Stimulated activated memory B cell treated with anti-CD40 and anti-IgM and Interleukin-4, amounts not matched to agents 10 μg/mL and 1 μg/mL and 100 μg/mL, for 72 hours (primary cell): Measurements from ENCODE around the gene CGNL1.

Source experiments
- ATAC-seq: fragments of 150-1000 bp; cut with Tn5 transposase; 2 replicates; pipeline ENCODE4 v1.10.0; 2021
- H3K27ac Mint-ChIP-seq: one replicate; pipeline ENCODE4 v1.8.0; 2022; ENCODE audit warnings: mild to moderate bottlenecking, mixed read lengths
- H3K27me3 Mint-ChIP-seq: one replicate; pipeline ENCODE4 v1.8.0; 2022; ENCODE audit warnings: mixed read lengths
- H3K36me3 Mint-ChIP-seq: one replicate; pipeline ENCODE4 v1.8.0; 2022; ENCODE audit warnings: mixed read lengths
- H3K4me1 Mint-ChIP-seq: one replicate; pipeline ENCODE4 v1.8.0; 2022; ENCODE audit warnings: mixed read lengths
- H3K4me3 Mint-ChIP-seq: one replicate; pipeline ENCODE4 v1.8.0; 2022; ENCODE audit warnings: mild to moderate bottlenecking, moderate library complexity, mixed read lengths
- H3K9me3 Mint-ChIP-seq: one replicate; pipeline ENCODE4 v1.8.0; 2022; ENCODE audit warnings: mixed read lengths

The CGNL1 gene

DNA sequence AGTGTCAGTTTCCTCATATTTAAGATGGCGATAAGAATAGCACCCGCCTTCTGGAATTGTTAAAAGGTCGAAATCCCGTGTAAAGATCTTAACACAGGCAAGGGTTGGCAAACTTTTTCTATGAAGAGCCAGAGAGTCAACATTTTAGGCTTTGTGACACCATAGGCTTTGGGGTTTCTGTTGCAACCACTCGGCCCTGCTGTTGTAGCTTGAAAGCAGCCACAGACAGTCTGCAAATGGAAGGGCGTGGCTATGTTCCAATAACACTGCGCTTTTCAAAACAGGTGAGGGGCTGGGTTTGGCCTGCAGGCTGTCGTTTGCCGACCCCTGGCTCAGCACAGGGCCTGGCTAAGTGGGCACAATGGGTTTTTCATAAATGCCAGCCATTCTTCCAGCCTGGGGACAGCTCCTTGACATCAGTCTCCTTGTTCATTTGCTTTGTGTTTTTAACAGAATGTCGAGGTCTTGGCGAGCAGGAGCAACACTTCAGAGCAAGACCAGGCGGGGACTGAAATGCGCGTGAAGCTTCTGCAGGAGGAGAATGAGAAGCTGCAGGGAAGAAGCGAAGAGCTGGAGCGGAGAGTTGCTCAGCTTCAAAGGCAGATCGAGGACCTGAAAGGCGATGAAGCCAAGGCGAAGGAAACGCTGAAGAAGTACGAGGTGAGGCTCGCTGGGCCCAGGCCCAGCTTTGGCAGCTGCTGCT, 140.2 kb downstream of the CGNL1 start:
- H3K4me1 Mint-ChIP-seq, result no peaks in the 10 kb centered on the region
- no peaks in the 10 kb centered on the region for H3K36me3 Mint-ChIP-seq
- no peak for ATAC-seq
- no peaks in the 10 kb centered on the region for H3K9me3 Mint-ChIP-seq
- no peaks in the 10 kb centered on the region for H3K27me3 Mint-ChIP-seq
- H3K4me3 Mint-ChIP-seq, result no peak overlapping the region
- H3K27ac Mint-ChIP-seq, result no peak overlapping the region

DNA sequence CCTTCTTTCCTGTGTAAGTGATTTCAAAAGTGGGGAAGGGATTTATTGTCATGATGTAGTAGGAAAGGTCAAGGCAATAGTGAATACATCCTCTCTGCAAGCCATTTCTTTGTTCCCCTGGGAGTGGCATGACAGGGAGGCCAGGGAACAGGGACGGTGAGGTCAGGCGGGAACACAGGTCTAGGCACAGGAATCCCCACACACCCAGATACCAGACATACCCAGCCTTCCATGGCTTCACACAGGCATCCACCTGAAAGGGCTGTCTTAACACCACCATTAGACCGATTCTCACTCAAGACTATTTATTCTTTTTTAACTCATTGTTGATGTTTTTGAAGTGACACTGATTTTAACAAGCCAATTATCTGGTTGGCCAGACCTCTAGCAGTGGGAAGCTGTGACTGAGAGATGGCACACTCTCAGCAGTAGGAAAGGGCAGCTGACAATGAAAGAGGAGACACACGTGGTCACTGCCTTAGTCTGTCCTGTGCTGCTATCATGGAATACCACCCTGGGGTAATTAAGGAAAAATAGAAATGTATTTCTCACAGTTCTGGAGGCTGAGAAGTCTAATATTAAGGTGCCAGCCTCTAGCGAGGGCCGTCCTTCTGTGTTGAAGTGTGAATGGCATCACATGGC, 140.8 kb downstream of the CGNL1 start:
- Mint-ChIP-seq H3K36me3 (no peaks in the 10 kb centered on the region), H3K27me3 (no peaks in the 10 kb centered on the region), H3K27ac (no peak overlapping the region), H3K9me3 (no peaks in the 10 kb centered on the region), H3K4me1 (no peaks in the 10 kb centered on the region), H3K4me3 (no peak overlapping the region)
- no peak for ATAC-seq

DNA sequence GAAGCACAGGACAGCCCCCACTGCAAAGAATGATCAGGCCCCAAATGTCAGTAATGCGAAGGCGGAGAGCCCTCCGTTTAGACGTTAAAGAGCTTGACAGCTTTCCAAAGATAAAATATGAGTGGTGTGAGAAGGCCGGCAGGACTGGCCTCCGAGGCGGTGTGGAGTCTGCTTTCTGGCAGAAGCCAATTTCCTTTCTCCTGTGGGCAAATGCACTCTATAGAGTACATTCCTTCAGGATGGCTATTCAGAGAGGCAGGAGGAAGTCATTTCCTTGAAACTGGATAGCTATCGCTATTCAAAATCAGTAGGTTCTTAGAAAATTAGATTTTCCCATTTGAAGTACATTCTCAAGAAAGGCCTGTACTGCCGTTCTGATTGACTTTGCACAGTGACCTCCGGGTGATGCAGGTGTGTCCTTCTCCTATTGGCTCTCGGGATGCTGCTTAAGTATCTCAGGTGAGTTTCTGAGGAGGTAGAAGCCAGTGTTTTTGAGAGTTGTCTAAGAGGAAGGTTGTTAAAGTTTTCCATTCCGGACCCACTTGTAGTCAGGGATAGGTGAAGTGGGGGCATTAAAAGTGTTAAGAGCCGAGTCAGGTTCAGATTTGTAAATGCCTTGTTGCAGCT, 142.6 kb downstream of the CGNL1 start:
- no peak for ATAC-seq
- peaks cover 5% of the 10 kb centered on the region for H3K4me1 Mint-ChIP-seq
- H3K27ac Mint-ChIP-seq, result no peak overlapping the region
- H3K36me3 Mint-ChIP-seq, result no peaks in the 10 kb centered on the region
- H3K4me3 Mint-ChIP-seq, result no peak overlapping the region
- no peaks in the 10 kb centered on the region for H3K9me3 Mint-ChIP-seq
- no peaks in the 10 kb centered on the region for H3K27me3 Mint-ChIP-seq

DNA sequence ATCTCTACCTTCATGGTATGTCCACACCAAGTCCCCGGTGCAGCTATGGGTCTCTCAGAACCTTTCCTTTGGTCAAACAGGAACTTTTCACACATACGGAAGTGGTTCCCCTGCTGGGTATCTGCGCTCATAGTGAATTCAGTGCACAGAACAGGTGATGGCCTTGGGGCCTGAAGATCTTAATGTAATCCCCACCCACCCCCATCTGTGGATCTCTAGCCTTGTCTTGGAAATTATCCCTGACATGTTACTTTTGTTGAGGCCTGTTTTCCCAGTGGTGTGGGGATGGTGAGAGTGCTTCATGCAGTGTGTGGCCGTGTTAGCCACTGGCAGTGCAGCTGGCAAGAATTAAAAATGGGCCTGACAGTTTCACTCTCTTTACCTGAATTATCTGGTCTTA, 143.5 kb downstream of the CGNL1 start:
- Mint-ChIP-seq H3K4me3 (no peak overlapping the region), H3K36me3 (no peaks in the 10 kb centered on the region)
- ATAC-seq, result no peak

DNA sequence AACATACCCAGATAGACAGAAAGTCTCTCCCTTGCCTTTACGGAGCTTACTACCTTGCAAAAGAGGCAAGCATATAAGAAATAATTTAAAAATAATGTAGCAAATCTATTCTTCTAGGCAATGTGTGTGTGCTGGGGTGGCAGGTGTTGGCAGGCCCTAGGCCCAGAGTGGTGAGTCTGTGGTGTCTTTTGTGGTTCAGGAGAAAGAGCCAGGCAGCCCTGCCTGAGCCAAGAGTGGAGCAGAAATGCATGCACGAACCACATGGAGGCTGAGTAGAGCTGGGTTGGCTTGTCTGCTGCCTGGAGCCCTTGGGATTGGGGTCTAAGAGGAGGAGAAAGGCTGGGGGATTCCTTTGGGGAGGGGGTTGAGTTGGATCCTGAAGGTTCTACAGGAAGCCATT, 145.2 kb downstream of the CGNL1 start:
- Mint-ChIP-seq H3K27me3 (no peaks in the 10 kb centered on the region), H3K27ac (no peak overlapping the region), H3K9me3 (no peaks in the 10 kb centered on the region), H3K36me3 (no peaks in the 10 kb centered on the region), H3K4me1 (peaks cover 5% of the 10 kb centered on the region), H3K4me3 (no peak overlapping the region)
- no peak for ATAC-seq

More for the DNA sequence above, 143.5 kb downstream of the CGNL1 start:
- Mint-ChIP-seq H3K4me1 (peaks cover 5% of the 10 kb centered on the region), H3K27ac (no peak overlapping the region), H3K27me3 (no peaks in the 10 kb centered on the region), H3K9me3 (no peaks in the 10 kb centered on the region)

DNA sequence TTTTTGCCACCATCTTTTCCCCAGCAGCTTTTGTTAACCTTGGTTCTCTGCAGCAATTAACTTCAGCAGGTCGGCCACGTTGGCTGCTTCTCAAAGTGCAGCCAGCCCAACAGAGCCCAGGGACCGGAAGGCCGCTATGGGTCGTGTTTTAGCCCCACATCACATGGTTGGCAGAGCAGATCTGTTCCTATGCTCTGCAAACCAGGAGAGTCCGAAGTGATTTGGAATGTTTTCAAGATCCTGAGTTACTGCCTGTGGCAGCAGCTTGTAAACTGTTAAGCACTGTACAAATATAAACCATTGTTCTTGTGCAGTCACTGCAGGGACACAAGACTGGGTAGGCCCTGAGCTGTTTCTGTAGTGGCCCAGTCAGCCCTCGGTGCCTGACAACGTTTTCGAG, 145.8 kb downstream of the CGNL1 start:
- no peaks in the 10 kb centered on the region for H3K27me3 Mint-ChIP-seq
- no peak overlapping the region for H3K27ac Mint-ChIP-seq
- no peak for ATAC-seq
- peaks cover 5% of the 10 kb centered on the region for H3K4me1 Mint-ChIP-seq
- H3K36me3 Mint-ChIP-seq, result no peaks in the 10 kb centered on the region
- no peak overlapping the region for H3K4me3 Mint-ChIP-seq
- no peaks in the 10 kb centered on the region for H3K9me3 Mint-ChIP-seq

DNA sequence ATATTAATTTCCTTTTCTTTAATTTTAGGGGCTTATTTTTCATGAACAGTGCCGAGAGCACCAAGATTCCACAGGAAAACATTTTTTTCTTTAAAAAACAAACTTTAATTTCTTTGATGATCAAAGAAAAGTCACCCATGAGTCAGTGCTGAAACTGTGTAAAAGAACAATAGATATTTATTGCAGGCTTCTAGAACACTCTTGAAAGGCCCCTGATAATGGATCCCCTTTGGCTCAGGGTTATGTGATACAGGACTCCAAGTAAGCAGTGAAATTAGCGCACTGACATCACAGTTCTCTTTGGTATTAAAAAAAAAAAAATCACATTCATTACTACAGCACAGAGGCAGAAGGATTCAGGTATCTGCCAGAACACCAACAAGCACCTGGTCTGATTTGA, 149.3 kb downstream of the CGNL1 start:
- Mint-ChIP-seq H3K27ac (no peak overlapping the region), H3K36me3 (no peaks in the 10 kb centered on the region)
- no peak for ATAC-seq

DNA sequence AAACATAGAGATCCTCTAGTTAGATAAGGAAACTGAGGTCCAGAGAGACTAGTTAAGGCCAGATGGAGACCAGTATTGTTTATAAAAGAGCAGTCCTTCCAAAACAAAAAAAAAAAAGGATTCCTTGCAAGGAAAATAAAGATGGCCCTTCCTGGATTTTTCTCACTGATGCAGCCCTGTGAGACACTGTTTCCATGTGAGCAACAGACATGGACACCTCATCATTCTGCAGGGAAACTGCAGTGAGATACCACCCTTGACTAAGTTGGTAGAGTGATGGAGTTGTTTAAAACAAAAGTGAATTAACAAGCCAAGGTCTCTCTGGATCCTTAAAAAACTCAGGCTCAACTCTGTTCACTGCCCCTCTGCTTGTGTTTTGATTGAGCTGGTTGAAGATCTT, 149.8 kb downstream of the CGNL1 start:
- no peak overlapping the region for H3K4me3 Mint-ChIP-seq
- H3K27me3 Mint-ChIP-seq, result no peaks in the 10 kb centered on the region
- no peak for ATAC-seq
- peaks cover 5% of the 10 kb centered on the region for H3K4me1 Mint-ChIP-seq
- no peaks in the 10 kb centered on the region for H3K36me3 Mint-ChIP-seq
- H3K27ac Mint-ChIP-seq, result no peak overlapping the region
- H3K9me3 Mint-ChIP-seq, result no peaks in the 10 kb centered on the region

More for the DNA sequence above, 149.3 kb downstream of the CGNL1 start:
- Mint-ChIP-seq H3K4me3 (no peak overlapping the region), H3K27me3 (no peaks in the 10 kb centered on the region), H3K4me1 (peaks cover 5% of the 10 kb centered on the region), H3K9me3 (no peaks in the 10 kb centered on the region)

DNA sequence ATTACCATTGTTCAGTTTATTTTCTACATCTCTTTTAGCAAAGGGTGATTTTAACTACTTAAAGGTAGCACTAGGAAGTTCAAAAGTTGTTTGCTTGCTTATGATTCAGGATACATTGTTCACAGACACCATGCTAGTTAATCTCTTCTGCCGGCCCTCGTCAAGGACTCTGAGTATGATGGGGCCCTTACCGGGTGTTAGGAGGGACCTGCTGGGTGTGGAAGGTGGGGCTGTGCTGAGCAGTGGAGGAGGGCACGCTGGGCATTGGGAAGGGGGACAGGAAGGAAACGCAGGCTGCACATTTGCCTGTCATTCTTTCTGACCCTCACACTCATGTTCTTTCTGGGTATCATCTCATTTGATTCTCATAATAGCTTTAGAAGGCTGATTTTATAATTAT, 150.3 kb downstream of the CGNL1 start:
- Mint-ChIP-seq H3K27me3 (no peaks in the 10 kb centered on the region), H3K36me3 (no peaks in the 10 kb centered on the region), H3K27ac (no peak overlapping the region), H3K4me3 (no peak overlapping the region), H3K9me3 (no peaks in the 10 kb centered on the region), H3K4me1 (peaks cover 5% of the 10 kb centered on the region)
- no peak for ATAC-seq

DNA sequence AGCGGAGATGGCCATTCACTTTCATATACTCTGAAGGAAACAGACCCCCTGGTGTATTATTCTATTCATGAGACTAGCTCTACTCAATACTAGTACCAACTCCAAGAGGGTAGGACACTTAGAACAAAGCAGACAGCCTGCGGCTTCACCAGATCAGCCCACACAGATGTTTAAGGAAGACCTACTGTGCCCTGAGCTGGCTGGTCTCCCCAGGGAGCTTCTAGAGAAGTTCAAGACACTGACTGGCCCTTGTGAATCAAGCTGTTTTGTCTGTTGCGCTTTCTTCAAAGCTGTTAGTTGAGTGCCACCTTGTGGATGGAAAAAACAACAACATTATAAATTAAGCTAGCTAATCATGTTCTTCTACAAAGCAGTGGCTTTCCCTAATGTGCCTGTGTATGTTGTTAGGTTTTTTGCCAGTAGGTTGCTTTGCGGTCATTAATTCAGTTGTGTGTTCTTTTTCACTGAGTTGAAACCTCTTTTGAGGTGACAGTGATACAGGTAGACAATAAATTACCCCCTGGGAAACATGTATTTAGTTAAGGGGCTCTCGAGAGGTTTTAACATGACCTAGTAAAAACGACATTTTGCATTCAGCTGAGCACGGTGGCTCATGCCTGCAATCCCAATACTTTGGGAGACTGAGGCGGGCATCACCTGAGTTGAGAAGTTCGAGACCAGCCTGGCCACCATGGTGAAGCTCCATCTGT, 151.2 kb downstream of the CGNL1 start:
- peak; percentile 94 for ATAC-seq
- no peaks in the 10 kb centered on the region for H3K27me3 Mint-ChIP-seq
- H3K4me3 Mint-ChIP-seq, result no peak overlapping the region
- no peak overlapping the region for H3K27ac Mint-ChIP-seq
- no peaks in the 10 kb centered on the region for H3K9me3 Mint-ChIP-seq
- peaks cover 5% of the 10 kb centered on the region for H3K4me1 Mint-ChIP-seq
- H3K36me3 Mint-ChIP-seq, result no peaks in the 10 kb centered on the region

DNA sequence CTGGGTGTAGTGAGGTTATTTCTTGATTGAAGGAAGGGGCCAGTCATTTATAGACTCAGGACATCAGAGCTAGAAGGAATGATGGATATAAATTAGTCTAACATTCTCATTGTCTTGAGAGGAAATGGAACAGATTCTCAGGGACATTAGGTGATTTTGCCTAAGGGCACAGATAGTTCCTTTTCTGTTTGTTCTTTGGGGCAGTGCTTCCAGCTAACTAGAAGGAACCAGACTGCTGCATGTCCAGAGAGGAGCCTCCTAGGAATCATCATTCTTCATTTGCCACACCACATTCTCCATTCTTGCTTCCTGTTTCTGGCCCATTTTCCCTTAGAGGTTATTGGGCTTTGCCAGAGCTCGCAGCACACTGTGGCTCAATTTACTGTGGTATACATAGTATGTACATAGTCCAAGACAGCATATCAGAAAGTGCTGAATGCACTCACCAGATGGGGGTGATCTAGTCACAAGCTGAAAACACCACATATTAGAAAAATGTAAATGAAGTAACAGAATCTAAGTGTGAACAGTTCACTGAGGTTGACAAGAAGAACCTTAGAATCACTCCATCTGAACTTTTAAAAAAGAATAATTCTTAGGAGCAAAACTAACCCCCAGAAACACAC, 152.7 kb downstream of the CGNL1 start:
- no peaks in the 10 kb centered on the region for H3K36me3 Mint-ChIP-seq
- H3K27ac Mint-ChIP-seq, result no peak overlapping the region
- no peak overlapping the region for H3K4me3 Mint-ChIP-seq
- no peaks in the 10 kb centered on the region for H3K27me3 Mint-ChIP-seq
- H3K9me3 Mint-ChIP-seq, result no peaks in the 10 kb centered on the region
- ATAC-seq, result no peak
- H3K4me1 Mint-ChIP-seq, result no peaks in the 10 kb centered on the region

DNA sequence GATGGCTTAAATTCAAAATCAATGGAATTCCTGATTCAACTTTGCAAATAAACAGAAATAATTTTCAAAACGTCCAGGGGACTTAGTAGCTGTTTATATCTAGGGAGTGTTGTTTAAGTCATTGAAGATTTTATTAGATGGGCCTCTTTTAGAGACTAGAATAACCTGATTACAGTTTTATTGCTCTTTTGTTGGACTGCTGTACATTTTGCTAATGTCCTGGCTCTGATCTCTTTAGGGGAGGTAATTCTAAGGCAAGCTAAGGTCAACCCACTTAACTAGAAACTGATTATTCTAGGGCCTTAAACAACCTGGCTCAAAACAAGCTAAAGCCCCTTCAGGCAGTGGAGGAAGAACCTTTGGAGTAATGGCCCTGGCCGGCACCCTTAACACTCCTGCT, 153.4 kb downstream of the CGNL1 start:
- Mint-ChIP-seq H3K27me3 (no peaks in the 10 kb centered on the region), H3K36me3 (no peaks in the 10 kb centered on the region), H3K4me1 (no peaks in the 10 kb centered on the region)

DNA sequence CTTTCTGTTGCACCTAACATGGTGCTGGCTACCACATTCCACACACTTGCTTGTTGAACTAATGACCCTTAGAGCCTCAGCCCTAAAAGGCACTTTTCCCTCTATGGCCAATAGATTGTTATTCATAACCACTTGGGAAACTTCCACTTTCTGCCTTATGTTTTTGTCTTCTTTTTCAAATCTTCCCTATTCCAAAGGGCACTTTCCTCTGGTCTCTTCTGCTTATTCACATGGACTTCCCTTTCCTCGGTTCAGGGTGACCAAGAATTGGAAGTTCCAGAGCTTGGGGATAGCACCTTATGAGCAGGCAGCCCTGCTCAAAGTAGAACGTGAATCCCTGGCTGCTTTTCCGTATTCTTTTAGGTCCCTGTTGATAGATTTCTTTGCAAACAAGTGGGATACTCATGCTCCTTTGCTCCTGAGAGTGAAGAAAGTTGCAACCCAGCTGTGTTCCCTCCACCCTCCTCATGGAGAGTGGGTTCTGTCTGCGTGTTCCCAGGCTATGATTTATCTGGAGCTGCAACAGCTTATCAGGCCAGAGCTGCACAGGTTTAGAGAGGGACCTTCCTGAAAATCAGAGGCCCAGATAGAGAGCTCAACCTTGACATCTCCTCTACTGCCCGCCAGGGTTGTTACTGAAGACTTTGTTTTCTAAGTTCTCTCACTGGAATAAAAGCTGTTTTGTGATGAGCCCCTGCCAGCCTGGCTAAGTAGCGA, 156.6 kb downstream of the CGNL1 start:
- Mint-ChIP-seq H3K4me3 (no peak overlapping the region), H3K27me3 (no peaks in the 10 kb centered on the region), H3K36me3 (peaks cover 9% of the 10 kb centered on the region), H3K4me1 (no peaks in the 10 kb centered on the region), H3K9me3 (peaks cover 8% of the 10 kb centered on the region), H3K27ac (no peak overlapping the region)
- no peak for ATAC-seq

More for the DNA sequence above, 153.4 kb downstream of the CGNL1 start:
- Mint-ChIP-seq H3K4me3 (no peak overlapping the region), H3K9me3 (no peaks in the 10 kb centered on the region), H3K27ac (no peak overlapping the region)
- no peak for ATAC-seq

DNA sequence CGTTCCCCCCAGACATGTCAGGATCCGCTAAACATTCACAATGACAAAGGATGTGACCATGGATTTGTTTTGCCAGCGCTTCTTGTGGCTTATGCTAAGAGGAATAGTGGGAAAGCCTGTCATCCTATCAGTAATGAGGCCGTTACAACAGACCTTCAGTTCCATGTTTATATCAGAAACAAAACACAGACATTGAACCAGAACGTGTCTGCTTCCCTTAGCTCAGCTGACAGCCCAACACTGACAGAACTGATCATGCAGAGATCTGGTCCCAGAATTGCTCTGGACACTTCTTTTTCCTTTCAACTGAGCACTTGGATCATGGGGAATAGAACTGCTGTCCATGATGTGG, 157.1 kb downstream of the CGNL1 start:
- Mint-ChIP-seq H3K4me1 (no peaks in the 10 kb centered on the region), H3K27ac (no peak overlapping the region), H3K9me3 (peaks cover 8% of the 10 kb centered on the region), H3K4me3 (no peak overlapping the region), H3K36me3 (peaks cover 9% of the 10 kb centered on the region), H3K27me3 (no peaks in the 10 kb centered on the region)
- ATAC-seq, result no peak

DNA sequence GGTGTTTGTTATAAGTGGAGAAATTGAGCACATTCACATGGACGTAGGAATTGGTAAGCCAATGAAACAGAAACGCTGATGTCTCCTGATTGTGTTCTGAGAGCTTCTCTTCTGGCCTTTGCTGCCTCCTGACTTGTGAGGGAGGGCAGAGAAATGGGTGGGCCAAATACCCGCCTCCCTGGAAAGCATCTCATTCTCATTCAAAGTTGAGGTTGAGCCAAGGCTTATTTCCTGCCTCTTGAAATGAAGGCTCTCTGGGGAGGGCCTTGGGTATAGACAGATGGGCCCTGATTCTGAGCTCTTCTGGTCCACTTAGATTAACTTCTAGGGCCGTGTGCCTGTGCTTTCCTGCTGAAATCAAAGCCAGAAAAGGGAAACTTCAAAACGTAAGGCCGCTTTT, 158.0 kb downstream of the CGNL1 start:
- Mint-ChIP-seq H3K4me1 (no peaks in the 10 kb centered on the region), H3K27ac (no peak overlapping the region), H3K4me3 (no peak overlapping the region), H3K27me3 (peaks cover 8% of the 10 kb centered on the region), H3K9me3 (peaks cover 10% of the 10 kb centered on the region), H3K36me3 (peaks cover 9% of the 10 kb centered on the region)
- no peak for ATAC-seq
